Trophoblast cell (in vitro differentiated cells and primary cell): Measurements from ENCODE around the gene TMEM266.
A peak's percentile ranks its signal among the peaks of the same experiment; 100 is the strongest.

Experiments used
- DNase-seq, 2 donors: peaks; one replicate each; pipeline ENCODE4 v3.0.0-alpha.2; 2016
- H2AFZ ChIP-seq: 2 replicates; pipeline ENCODE4 v1.6.1; 2013; ENCODE audit warnings: low read length, moderate library complexity, mild to moderate bottlenecking; ENCODE audit not compliant: insufficient read depth, poor library complexity
- H2AK5ac ChIP-seq: 2 replicates; pipeline ENCODE4 v1.6.1; 2013; ENCODE audit warnings: mild to moderate bottlenecking, low read length
- H2BK120ac ChIP-seq: 2 replicates; pipeline ENCODE4 v1.6.1; 2013; ENCODE audit warnings: low read length, mild to moderate bottlenecking, moderate library complexity; ENCODE audit not compliant: insufficient read depth, poor library complexity
- H2BK12ac ChIP-seq: 2 replicates; pipeline ENCODE4 v1.6.1; 2013; ENCODE audit warnings: mild to moderate bottlenecking, low read length, moderate library complexity
- H2BK5ac ChIP-seq: 2 replicates; pipeline ENCODE4 v1.6.1; 2013; ENCODE audit warnings: low read length, low read depth, moderate library complexity, mild to moderate bottlenecking; ENCODE audit not compliant: poor library complexity
- H3K14ac ChIP-seq: 2 replicates; pipeline ENCODE4 v1.6.1; 2013; ENCODE audit warnings: mild to moderate bottlenecking, low read length
- H3K18ac ChIP-seq: 2 replicates; pipeline ENCODE4 v1.6.1; 2013; ENCODE audit warnings: mild to moderate bottlenecking, low read length
- H3K23ac ChIP-seq: 2 replicates; pipeline ENCODE4 v1.6.1; 2013; ENCODE audit warnings: low read length
- H3K27ac ChIP-seq: 2 replicates; pipeline ENCODE4 v1.5.1; 2013; ENCODE audit warnings: low read depth, mild to moderate bottlenecking, inconsistent platforms, low read length, moderate library complexity
- H3K27me3 ChIP-seq: 2 replicates; pipeline ENCODE4 v1.6.1; 2013; ENCODE audit warnings: inconsistent platforms, mild to moderate bottlenecking, low read length, moderate library complexity; ENCODE audit not compliant: insufficient read depth
- H3K36me3 ChIP-seq, 2 experiments: 1 replicate in 1 of 2; 2 replicates in 1 of 2; pipeline ENCODE4 v1.6.1; 2013; ENCODE audit warnings: low read length in 2 of 2, mild to moderate bottlenecking in 2 of 2, moderate library complexity in 1 of 2; ENCODE audit not compliant: insufficient read depth in 2 of 2, control insufficient read depth in 1 of 2
- H3K4ac ChIP-seq: 2 replicates; pipeline ENCODE4 v1.6.1; 2013; ENCODE audit warnings: low read depth, mild to moderate bottlenecking, low read length, moderate library complexity
- H3K4me1 ChIP-seq, 2 experiments: 1 replicate in 1 of 2; 2 replicates in 1 of 2; pipeline ENCODE4 v1.6.1; 2013; ENCODE audit warnings: low read length in 2 of 2, mild to moderate bottlenecking in 2 of 2, moderate library complexity in 1 of 2; ENCODE audit not compliant: insufficient read depth in 2 of 2, control insufficient read depth in 1 of 2
- H3K4me2 ChIP-seq: 2 replicates; pipeline ENCODE4 v1.6.1; 2013; ENCODE audit warnings: inconsistent platforms, mild to moderate bottlenecking, low read length, moderate library complexity
- H3K4me3 ChIP-seq: 2 replicates; pipeline ENCODE4 v1.5.1; 2013; ENCODE audit warnings: mild to moderate bottlenecking, low read depth, low read length, inconsistent platforms
- H3K79me1 ChIP-seq: one replicate; pipeline ENCODE4 v1.6.1; 2013; ENCODE audit warnings: low read length
- H3K79me2 ChIP-seq: 2 replicates; pipeline ENCODE4 v1.6.1; 2013; ENCODE audit warnings: low read length, mild to moderate bottlenecking; ENCODE audit not compliant: control insufficient read depth, insufficient read depth, poor library complexity
- H3K9ac ChIP-seq: 2 replicates; pipeline ENCODE4 v1.6.1; 2013; ENCODE audit warnings: mild to moderate bottlenecking, low read length
- H3K9me3 ChIP-seq: 2 replicates; pipeline ENCODE4 v1.6.1; 2013; ENCODE audit warnings: low read depth, mild to moderate bottlenecking, control low read depth, inconsistent platforms, low read length; ENCODE audit not compliant: insufficient read depth
- H4K12ac ChIP-seq: 2 replicates; pipeline ENCODE4 v1.6.1; 2013; ENCODE audit warnings: low read depth, mild to moderate bottlenecking, low read length, moderate library complexity
- H4K8ac ChIP-seq: 2 replicates; pipeline ENCODE4 v1.6.1; 2013; ENCODE audit warnings: low read depth, mild to moderate bottlenecking, low read length, moderate library complexity
- H4K91ac ChIP-seq: one replicate; pipeline ENCODE4 v1.6.1; 2013; ENCODE audit warnings: low read depth, mild to moderate bottlenecking, low read length, moderate library complexity
- WGBS: extraction: QIAGEN DNeasy Blood & Tissue Kit; methylation state at CpG from one replicate; pipeline ENCODE4 v1.1.7; 2013; ENCODE audit warnings: missing lambda C conversion rate; ENCODE audit not compliant: insufficient read length, insufficient coverage; ENCODE audit errors: extremely low coverage; 5-methylcytosine and 5-hydroxymethylcytosine counted together

TMEM266 gene

GRCh38 chr15:76163457-76164295, 103.9 kb downstream of the TMEM266 start:
- H3K14ac ChIP-seq = no peak overlapping the region
- no peak overlapping the region for H3K9ac ChIP-seq
- DNase-seq = peak; percentile 42 to 79
- H4K91ac ChIP-seq = no peak overlapping the region
- H3K23ac ChIP-seq = no peak overlapping the region
- H3K4me3 ChIP-seq = no peak overlapping the region
- H3K4ac ChIP-seq = no peak overlapping the region
- H3K18ac ChIP-seq = no peak overlapping the region
- H3K27ac ChIP-seq = no peak overlapping the region
- H3K79me2 ChIP-seq = no peaks in the 10 kb centered on the region
- no peaks in the 10 kb centered on the region for H3K36me3 ChIP-seq
- H3K4me1 ChIP-seq = peaks cover 1 to 6% of the 10 kb centered on the region in 2 experiments
- no peak overlapping the region for H2AK5ac ChIP-seq
- H3K79me1 ChIP-seq = no peaks in the 10 kb centered on the region
- no peak overlapping the region for H2BK120ac ChIP-seq
- no peak overlapping the region for H2BK5ac ChIP-seq
- no peak overlapping the region for H2AFZ ChIP-seq
- no peaks in the 10 kb centered on the region for H3K27me3 ChIP-seq
- no peak overlapping the region for H4K12ac ChIP-seq
- whole genome bisulfite sequencing = no CpG with 5 or more reads among the region's 21 CpGs
- H2BK12ac ChIP-seq = no peak overlapping the region
- H4K8ac ChIP-seq = no peak overlapping the region
- H3K4me2 ChIP-seq = no peak overlapping the region
- peaks cover 2% of the 10 kb centered on the region for H3K9me3 ChIP-seq

DNA sequence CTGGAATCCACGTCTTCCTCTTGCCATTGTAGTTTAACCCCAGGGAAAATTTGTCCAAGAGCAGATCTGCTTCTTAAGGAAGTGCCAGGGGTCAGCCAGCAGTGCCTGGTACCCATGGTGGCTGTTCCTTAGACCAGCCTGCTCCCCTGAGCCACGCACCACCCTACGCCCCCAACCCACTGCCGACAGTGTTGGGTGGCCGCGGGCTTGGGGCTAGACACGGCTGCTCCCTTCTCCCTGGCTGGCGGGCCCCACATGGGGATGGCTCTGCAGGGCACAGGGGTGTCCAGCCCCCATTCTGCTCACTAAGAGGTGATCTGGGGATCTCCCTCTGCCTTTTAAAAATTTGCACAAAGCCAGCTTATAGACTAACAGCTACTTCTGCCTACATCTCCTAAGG, 104.8 kb downstream of the TMEM266 start:
- Histone ChIP-seq H3K4ac (no peak overlapping the region), H3K23ac (no peak overlapping the region), H3K27ac (no peak overlapping the region), H2AK5ac (no peak overlapping the region), H2BK12ac (no peak overlapping the region), H3K9me3 (peaks cover 2% of the 10 kb centered on the region), H2AFZ (no peak overlapping the region), H4K12ac (no peak overlapping the region), H2BK120ac (no peak overlapping the region), H3K4me1 (peaks cover 3 to 6% of the 10 kb centered on the region in 2 experiments), H3K4me3 (no peak overlapping the region), H3K4me2 (no peak overlapping the region), H3K14ac (no peak overlapping the region), H3K79me2 (no peaks in the 10 kb centered on the region), H3K27me3 (no peaks in the 10 kb centered on the region), H3K79me1 (no peaks in the 10 kb centered on the region), H4K8ac (no peak overlapping the region), H2BK5ac (no peak overlapping the region), H4K91ac (no peak overlapping the region), H3K36me3 (no peaks in the 10 kb centered on the region), H3K9ac (no peak overlapping the region), H3K18ac (no peak overlapping the region)
- no peak for DNase-seq
- no CpG with 5 or more reads among the region's 8 CpGs for WGBS

GRCh38 chr15:76165951-76166350, 106.2 kb downstream of the TMEM266 start:
- peak overlapping the region; percentile 5 for H4K8ac ChIP-seq
- H3K23ac ChIP-seq = no peak overlapping the region
- peaks cover 6 to 11% of the 10 kb centered on the region in 2 experiments for H3K4me1 ChIP-seq
- peaks cover 2% of the 10 kb centered on the region for H3K9me3 ChIP-seq
- no peak overlapping the region for H3K14ac ChIP-seq
- no CpG with 5 or more reads among the region's 15 CpGs for WGBS
- H3K36me3 ChIP-seq = no peaks in the 10 kb centered on the region
- H4K12ac ChIP-seq = no peak overlapping the region
- no peaks in the 10 kb centered on the region for H3K79me1 ChIP-seq
- H3K27ac ChIP-seq = no peak overlapping the region
- H2BK120ac ChIP-seq = no peak overlapping the region
- H2AFZ ChIP-seq = no peak overlapping the region
- no peaks in the 10 kb centered on the region for H3K79me2 ChIP-seq
- no peak overlapping the region for H3K18ac ChIP-seq
- H3K9ac ChIP-seq = no peak overlapping the region
- H2BK5ac ChIP-seq = no peak overlapping the region
- no peaks in the 10 kb centered on the region for H3K27me3 ChIP-seq
- no peak overlapping the region for H2BK12ac ChIP-seq
- no peak overlapping the region for H2AK5ac ChIP-seq
- H3K4me3 ChIP-seq = no peak overlapping the region
- H3K4me2 ChIP-seq = no peak overlapping the region
- DNase-seq = no peak
- no peak overlapping the region for H4K91ac ChIP-seq
- no peak overlapping the region for H3K4ac ChIP-seq

DNA sequence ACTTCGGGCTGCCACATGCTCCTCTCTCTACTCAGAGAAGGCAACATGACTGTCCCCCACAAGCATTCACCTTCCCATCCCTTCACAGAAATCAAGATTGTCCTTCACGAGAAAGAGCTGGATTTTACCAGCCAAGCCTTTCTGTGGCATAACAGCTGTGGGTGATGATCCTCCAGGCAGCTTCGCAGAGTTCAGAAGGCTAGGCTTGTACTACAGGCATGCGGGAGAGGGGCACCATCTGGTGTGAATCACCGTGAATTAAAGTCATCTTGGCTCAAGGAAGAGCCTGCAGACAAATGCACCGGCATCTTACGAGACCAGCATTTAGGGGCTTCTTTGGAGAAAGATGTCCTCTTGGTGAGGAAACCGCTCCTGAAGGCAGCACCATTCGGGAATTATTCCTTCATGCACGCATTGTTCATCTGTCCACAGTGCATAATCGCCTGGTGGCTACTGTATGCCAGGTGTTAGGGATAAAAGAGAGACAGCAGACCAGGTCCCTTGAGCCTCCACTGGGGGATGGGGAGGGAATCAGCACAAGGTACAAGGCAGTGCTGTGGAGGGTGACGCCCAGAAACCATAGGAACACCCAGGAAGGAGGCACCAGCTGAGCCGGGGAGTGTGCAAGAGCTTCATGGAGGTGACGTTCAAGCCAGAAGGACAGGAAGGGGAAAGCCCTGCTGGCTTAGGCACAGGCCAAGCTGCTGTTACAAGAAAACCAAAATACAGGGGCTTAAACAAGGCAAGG, 108.6 kb downstream of the TMEM266 start:
- H3K4me2 ChIP-seq = no peak overlapping the region
- no peak overlapping the region for H3K27ac ChIP-seq
- no peak overlapping the region for H2BK120ac ChIP-seq
- H2AFZ ChIP-seq = no peak overlapping the region
- no peak overlapping the region for H2BK12ac ChIP-seq
- no peak overlapping the region for H3K4ac ChIP-seq
- H2BK5ac ChIP-seq = no peak overlapping the region
- H3K36me3 ChIP-seq = no peaks in the 10 kb centered on the region
- H3K14ac ChIP-seq = no peak overlapping the region
- H3K27me3 ChIP-seq = no peaks in the 10 kb centered on the region
- H3K9me3 ChIP-seq = peaks cover 2% of the 10 kb centered on the region
- H4K12ac ChIP-seq = no peak overlapping the region
- H3K23ac ChIP-seq = no peak overlapping the region
- H2AK5ac ChIP-seq = no peak overlapping the region
- H3K18ac ChIP-seq = no peak overlapping the region
- H3K79me1 ChIP-seq = no peaks in the 10 kb centered on the region
- no peak overlapping the region for H3K4me3 ChIP-seq
- peaks cover 3 to 9% of the 10 kb centered on the region in 2 experiments for H3K4me1 ChIP-seq
- no peaks in the 10 kb centered on the region for H3K79me2 ChIP-seq
- H3K9ac ChIP-seq = no peak overlapping the region
- WGBS = no CpG with 5 or more reads among the region's 14 CpGs
- no peak overlapping the region for H4K91ac ChIP-seq
- no peak overlapping the region for H4K8ac ChIP-seq
- DNase-seq = no peak
